Loucy (cell line): ENCODE measurements around the gene TELO2.

Experiments
- H2AFZ ChIP-seq: fragments of 200-600 bp; sonication (generic); 2 replicates; pipeline ENCODE4 v1.6.0; 2016; ENCODE audit warnings: antibody characterized with exemption, mild to moderate bottlenecking, low read length, moderate library complexity
- H3F3A ChIP-seq: fragments of 200-600 bp; 2 replicates; pipeline ENCODE4 v1.6.0; 2016; ENCODE audit warnings: antibody characterized with exemption, low read depth, mild to moderate bottlenecking
- H3K27me3 ChIP-seq: fragments of 200-600 bp; sonication (generic); 2 replicates; pipeline ENCODE4 v1.6.1; 2014; ENCODE audit warnings: low read length, mild to moderate bottlenecking; ENCODE audit not compliant: insufficient read depth, poor library complexity, severe bottlenecking
- H3K36me3 ChIP-seq: fragments of 200-600 bp; sonication (generic); 2 replicates; pipeline ENCODE4 v1.6.1; 2016; ENCODE audit warnings: low read length; ENCODE audit not compliant: insufficient read depth
- H3K4me1 ChIP-seq: fragments of 200-600 bp; sonication (generic); 2 replicates; pipeline ENCODE4 v1.5.1; 2014; ENCODE audit warnings: low read length, mild to moderate bottlenecking; ENCODE audit not compliant: insufficient read depth, poor library complexity, severe bottlenecking
- H3K4me2 ChIP-seq: fragments of 200-600 bp; sonication (generic); 2 replicates; pipeline ENCODE4 v1.6.0; 2014; ENCODE audit warnings: antibody characterized with exemption, low read length, low read depth, mild to moderate bottlenecking; ENCODE audit not compliant: poor library complexity, severe bottlenecking
- H3K4me3 ChIP-seq: fragments of 200-600 bp; sonication (generic); 2 replicates; pipeline ENCODE4 v1.5.1; 2014; ENCODE audit warnings: low read length, mild to moderate bottlenecking, mixed read lengths; ENCODE audit not compliant: poor library complexity, severe bottlenecking
- H3K79me2 ChIP-seq: fragments of 200-600 bp; sonication (generic); 2 replicates; pipeline ENCODE4 v1.6.1; 2014; ENCODE audit warnings: low read length; ENCODE audit not compliant: insufficient read depth
- H3K9ac ChIP-seq: fragments of 200-600 bp; sonication (generic); 2 replicates; pipeline ENCODE4 v1.6.0; 2014; ENCODE audit warnings: mild to moderate bottlenecking, low read depth, low read length, moderate library complexity; ENCODE audit not compliant: poor library complexity, severe bottlenecking
- H3K9me2 ChIP-seq: fragments of 200-600 bp; sonication (generic); replicated peaks from 2 replicates; pipeline ENCODE4 v1.6.1; 2016; ENCODE audit warnings: low read depth, low read length, mixed read lengths
- H3K9me3 ChIP-seq: fragments of 200-600 bp; sonication (generic); 2 replicates; pipeline ENCODE4 v1.6.1; 2014; ENCODE audit warnings: mild to moderate bottlenecking, antibody characterized with exemption, low read length, low read depth; ENCODE audit not compliant: insufficient read depth
- H4K20me1 ChIP-seq: fragments of 200-600 bp; sonication (generic); 2 replicates; pipeline ENCODE4 v1.6.0; 2014; ENCODE audit warnings: antibody characterized with exemption, low read length, mild to moderate bottlenecking; ENCODE audit not compliant: insufficient read depth, poor library complexity, severe bottlenecking
- EZH2phosphoT487 ChIP-seq: fragments of 200-600 bp; IDR thresholded peaks from 2 replicates; pipeline ENCODE4 v1.6.1; 2018; ENCODE audit warnings: antibody characterized with exemption, mild to moderate bottlenecking, moderate library complexity, borderline replicate concordance
- TF ChIP-seq, protein P1 (sequence below): fragments of 200-600 bp; sonication (generic); conservative IDR thresholded peaks from 2 replicates; pipeline ENCODE4 v1.5.1; 2014; ENCODE audit warnings: mild to moderate bottlenecking, antibody characterized with exemption, low read length

Gene TELO2

DNA sequence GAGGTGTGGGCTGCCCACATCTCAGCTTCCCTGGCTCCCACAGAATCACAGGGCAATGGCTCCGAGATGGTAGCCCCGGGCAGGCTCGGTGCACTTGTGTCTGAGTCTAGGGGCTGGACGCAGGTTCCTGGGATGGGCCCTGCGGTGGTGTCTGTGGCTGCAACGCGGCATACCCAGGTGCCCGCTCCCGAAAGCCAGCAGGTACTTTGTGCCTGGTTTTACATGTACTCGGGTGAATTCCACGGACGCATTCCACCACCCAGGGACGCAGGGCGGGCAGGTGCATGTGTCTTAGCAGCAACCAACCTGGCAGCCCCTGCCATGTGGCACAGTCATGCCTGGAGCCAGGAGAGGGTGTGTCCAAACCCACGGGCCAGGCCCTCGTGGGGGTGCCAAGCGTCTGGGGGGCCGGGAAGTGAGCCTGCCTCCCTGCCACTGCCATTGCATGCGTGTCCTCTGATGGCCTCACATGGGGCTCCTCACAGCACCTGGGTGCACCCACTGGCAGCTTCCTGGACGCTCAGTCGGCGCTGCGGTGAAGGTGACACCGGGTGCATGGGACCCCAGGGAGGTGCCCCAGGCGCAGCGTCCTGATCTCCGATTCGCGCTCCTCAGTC is 35.9 kb downstream of the TELO2 start:
- no peak overlapping the region for H3K4me2 ChIP-seq
- H3F3A ChIP-seq = no peaks in the 10 kb centered on the region
- TF ChIP-seq, protein P1, sequence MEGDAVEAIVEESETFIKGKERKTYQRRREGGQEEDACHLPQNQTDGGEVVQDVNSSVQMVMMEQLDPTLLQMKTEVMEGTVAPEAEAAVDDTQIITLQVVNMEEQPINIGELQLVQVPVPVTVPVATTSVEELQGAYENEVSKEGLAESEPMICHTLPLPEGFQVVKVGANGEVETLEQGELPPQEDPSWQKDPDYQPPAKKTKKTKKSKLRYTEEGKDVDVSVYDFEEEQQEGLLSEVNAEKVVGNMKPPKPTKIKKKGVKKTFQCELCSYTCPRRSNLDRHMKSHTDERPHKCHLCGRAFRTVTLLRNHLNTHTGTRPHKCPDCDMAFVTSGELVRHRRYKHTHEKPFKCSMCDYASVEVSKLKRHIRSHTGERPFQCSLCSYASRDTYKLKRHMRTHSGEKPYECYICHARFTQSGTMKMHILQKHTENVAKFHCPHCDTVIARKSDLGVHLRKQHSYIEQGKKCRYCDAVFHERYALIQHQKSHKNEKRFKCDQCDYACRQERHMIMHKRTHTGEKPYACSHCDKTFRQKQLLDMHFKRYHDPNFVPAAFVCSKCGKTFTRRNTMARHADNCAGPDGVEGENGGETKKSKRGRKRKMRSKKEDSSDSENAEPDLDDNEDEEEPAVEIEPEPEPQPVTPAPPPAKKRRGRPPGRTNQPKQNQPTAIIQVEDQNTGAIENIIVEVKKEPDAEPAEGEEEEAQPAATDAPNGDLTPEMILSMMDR = no peak
- TF ChIP-seq EZH2phosphoT487 = no peak
- no peak overlapping the region for H3K9ac ChIP-seq
- H3K36me3 ChIP-seq = no peaks in the 10 kb centered on the region
- H3K4me1 ChIP-seq = peaks cover 9% of the 10 kb centered on the region
- H2AFZ ChIP-seq = no peak overlapping the region
- H3K27me3 ChIP-seq = no peaks in the 10 kb centered on the region
- no peaks in the 10 kb centered on the region for H4K20me1 ChIP-seq
- H3K9me2 ChIP-seq = no peaks in the 10 kb centered on the region
- no peak overlapping the region for H3K4me3 ChIP-seq
- no peaks in the 10 kb centered on the region for H3K79me2 ChIP-seq
- no peaks in the 10 kb centered on the region for H3K9me3 ChIP-seq

DNA sequence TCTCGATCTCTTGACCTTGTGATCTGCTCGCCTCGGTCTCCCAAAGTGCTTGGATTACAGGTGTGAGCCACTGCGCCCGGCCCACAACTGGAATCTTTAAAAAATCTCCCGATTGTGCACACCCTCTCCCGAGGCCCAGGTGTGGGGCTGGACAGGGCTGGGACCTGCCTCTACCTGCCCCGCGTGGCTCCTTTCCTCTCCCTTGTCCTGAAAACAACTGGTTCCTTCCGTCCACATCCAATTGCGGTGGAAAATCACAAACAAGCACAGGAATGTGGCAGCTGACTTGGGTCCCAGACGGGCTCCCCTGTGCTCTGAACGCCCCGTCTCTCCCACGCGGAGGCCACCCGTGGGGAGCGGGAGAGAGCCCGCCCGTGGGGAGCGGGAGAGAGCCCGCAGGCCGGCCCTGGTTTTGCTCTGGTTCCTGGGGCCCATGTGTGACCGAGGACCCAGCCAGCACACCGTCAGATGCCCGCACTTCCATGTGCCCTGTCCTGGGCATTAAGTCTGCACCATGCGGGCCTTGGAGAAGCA is 37.3 kb downstream of the TELO2 start:
- Histone ChIP-seq H3K9me3 (no peaks in the 10 kb centered on the region), H2AFZ (no peak overlapping the region), H3K4me2 (no peak overlapping the region), H3K79me2 (no peaks in the 10 kb centered on the region), H3K4me1 (peaks cover 9% of the 10 kb centered on the region), H3F3A (no peaks in the 10 kb centered on the region), H3K4me3 (no peak overlapping the region), H3K36me3 (no peaks in the 10 kb centered on the region), H3K9ac (no peak overlapping the region), H3K27me3 (no peaks in the 10 kb centered on the region), H4K20me1 (no peaks in the 10 kb centered on the region), H3K9me2 (no peaks in the 10 kb centered on the region)
- TF ChIP-seq, protein P1 = no peak
- TF ChIP-seq EZH2phosphoT487 = no peak

DNA sequence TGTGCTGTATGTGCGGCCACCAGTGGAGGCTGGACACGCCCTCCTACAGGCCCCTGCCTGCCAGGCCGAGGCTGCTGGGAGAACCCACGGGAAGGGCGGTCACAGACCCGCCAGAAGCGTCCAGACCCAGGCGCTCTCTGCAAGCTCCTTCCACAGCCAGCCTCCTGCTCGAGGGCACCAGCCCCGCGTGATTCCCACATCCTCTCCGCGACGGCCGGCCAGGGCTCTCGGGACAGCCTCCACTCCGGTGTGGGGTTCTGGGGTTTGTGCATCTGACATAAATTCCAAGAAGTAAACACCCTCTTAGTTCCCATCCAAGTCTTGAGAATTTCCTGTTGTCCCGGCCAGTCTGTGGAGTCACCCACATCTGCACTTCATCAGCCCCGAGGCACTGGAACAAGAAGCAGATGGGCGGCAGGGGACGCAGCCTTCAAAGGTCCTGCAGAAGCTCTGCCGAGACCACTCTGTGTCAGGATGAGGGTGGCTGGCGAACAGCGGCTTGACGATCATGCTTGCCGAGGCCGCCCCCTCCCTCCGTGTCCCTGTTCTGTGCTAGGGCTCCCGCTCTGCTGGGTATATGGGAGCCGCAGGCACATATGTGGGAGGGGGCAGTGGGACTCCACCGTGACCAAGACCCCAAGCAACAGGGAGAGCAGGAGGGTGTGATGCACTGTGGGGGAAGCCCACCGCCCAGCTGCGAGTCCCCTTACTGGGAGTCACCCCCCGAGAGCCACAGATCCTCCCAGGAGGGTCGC is 37.9 kb downstream of the TELO2 start:
- no peaks in the 10 kb centered on the region for H4K20me1 ChIP-seq
- H2AFZ ChIP-seq = no peak overlapping the region
- no peaks in the 10 kb centered on the region for H3K9me2 ChIP-seq
- H3K4me2 ChIP-seq = no peak overlapping the region
- H3K4me3 ChIP-seq = no peak overlapping the region
- H3K27me3 ChIP-seq = no peaks in the 10 kb centered on the region
- no peaks in the 10 kb centered on the region for H3F3A ChIP-seq
- no peak overlapping the region for H3K9ac ChIP-seq
- H3K79me2 ChIP-seq = no peaks in the 10 kb centered on the region
- TF ChIP-seq EZH2phosphoT487 = no peak
- TF ChIP-seq, protein P1 = no peak
- no peaks in the 10 kb centered on the region for H3K36me3 ChIP-seq
- no peaks in the 10 kb centered on the region for H3K9me3 ChIP-seq
- peaks cover 9% of the 10 kb centered on the region for H3K4me1 ChIP-seq
